HG03460 (cell line): ENCODE results near the gene LHCGR.
"Not testable (repeated sequence)": the region's sequence is repeated elsewhere in the genome, so short reads cannot be mapped to it uniquely, and the experiment has no call there.

ENCODE experiments used
- ATAC-seq: cut with Tn5 transposase; IDR thresholded peaks from one replicate; pipeline ENCODE4 v1.9.1; 2021; ENCODE audit not compliant: unreplicated experiment

The LHCGR gene

DNA sequence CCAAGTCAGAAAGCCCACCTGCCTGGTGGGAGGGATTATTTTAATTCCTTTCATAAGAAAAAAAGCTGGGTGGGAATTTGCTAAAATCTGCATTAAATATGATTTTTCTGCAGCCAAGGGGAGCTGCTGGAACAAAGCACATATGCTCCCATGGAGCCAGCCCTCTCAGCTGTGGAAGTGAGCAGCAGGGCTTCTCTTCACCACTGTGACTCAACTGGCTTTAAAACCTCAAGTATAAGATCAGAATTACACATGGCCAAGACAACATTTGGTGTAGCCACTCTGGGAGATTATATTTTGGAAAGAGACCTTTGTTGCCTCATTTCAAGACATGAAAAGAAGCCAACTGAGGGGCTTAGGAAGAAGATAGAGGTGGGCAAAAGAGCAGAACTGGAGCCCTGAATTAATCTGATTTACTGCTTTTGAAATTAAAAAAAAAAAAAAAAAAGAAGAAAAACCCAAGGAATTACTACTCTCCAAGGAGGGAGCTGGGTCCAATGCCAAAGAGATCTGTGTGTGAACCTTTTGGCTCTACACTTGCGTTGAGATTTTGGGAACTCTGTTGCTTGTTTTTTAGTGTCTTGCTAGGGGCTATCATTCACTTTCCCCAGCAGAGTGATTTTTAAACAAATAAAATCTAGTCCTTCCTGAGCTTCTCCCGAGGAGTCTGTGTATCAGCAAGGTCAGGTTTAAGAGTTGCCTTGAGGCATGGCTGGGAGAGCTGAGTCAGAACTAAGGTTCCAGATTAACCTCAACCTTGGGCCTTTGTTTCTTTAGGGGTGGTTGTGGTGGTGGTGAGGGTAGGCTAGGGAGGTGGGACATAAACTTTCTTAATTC is 6.0 kb downstream of the LHCGR start:
- peak; percentile 52 for ATAC-seq

DNA sequence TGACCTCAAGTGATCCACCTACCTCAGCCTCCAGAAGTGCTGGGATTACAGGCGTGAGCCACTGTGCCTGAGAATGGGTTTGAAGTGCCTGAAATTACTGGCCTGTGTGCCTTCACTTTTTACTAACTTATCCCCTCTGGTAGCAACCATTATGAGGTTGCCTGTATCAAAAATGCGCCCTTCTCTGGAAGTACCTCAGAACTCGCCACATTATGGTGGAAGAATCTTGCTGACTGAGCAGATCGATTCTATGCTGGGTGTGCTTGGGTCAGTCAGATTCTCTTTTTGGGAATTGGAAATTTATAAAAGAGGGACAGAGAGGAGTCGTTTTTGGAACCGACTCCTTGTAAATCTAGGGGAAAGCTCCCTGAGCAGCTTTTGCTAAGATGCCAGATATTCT is 8.2 kb downstream of the LHCGR start:
- ATAC-seq = no peak

- ATAC-seq = not testable (repeated sequence)
Measured at GRCh38 chr2:48739236-48739635, 16.3 kb downstream of the LHCGR start.

DNA sequence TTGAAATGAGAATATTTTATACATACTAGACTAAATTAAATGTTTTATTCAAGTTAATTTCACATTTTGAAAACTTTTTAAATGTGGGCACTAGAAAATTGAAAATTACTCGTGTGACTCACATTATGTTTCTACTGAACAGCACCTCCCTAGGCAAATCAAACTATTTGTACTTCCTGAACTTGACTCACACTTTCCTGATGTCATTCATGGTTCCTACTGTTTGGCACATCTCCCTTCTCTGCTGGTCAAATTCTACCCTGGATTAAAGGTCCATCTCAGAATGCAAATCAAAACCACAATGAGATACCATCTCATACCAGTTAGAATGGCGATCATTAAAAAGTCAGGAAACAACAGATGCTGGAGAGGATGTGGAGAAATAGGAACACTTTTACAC is 16.7 kb downstream of the LHCGR start:
- ATAC-seq = no peak

- ATAC-seq = no peak
Measured at GRCh38 chr2:48736251-48736650, 19.3 kb downstream of the LHCGR start.

DNA sequence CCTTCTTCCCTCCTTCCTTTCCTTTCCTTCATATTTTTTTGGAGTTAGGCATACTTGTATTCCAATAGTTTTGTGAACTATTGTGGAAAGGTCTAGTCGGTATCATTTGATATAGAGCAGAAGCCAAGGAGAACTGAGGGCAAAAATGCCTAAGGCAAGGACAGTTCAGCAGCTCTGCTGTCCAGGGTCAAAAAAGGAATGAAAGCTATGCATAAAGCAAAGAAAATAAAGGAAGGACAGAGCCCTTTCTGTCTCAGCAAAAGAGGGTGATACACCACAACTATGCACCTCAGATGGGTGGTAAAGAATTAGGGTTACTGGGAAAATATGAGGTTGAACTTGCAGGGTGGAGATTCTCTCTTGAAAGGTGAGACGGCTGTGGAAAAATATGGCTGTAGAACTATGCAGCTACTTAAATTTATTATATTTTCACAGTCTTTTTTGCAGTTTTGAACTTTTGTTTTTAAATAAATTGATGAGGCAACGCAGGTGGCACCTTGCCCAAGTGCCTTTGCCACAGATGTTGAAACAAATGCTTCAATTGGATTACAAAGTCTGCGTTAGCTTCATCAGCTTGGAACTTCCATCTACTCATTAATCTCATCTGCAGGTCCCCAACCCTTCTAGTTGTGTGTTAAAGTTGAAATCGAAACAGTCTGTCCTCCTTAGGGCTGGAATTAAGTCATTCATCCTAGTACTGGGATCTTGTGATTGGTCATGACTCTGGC is 20.8 kb downstream of the LHCGR start:
- ATAC-seq = no peak

GRCh38 chr2:48733067-48733503 is 22.4 kb downstream of the LHCGR start:
- ATAC-seq = no peak

- ATAC-seq = no peak
Measured at GRCh38 chr2:48728840-48729239, 26.7 kb downstream of the LHCGR start.

DNA sequence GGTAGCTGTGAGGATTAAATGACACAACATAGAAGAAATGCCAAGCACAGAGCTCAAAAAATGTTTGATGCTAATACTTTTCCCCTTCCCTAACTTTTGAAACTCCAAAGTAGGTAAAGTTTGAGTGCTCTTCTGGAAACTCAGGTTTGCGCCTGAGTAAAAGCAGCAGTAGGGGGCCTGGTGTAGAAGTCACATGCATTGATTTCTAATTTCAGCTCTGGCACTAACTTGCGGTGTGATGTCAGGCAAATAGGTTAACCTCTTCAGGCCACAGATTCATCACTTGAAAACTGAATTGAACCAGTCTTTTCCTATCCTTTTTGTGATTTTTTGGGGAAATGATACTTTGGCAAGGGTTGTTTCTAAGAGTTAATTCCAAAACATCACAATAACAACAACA is 27.2 kb downstream of the LHCGR start:
- ATAC-seq = no peak

DNA sequence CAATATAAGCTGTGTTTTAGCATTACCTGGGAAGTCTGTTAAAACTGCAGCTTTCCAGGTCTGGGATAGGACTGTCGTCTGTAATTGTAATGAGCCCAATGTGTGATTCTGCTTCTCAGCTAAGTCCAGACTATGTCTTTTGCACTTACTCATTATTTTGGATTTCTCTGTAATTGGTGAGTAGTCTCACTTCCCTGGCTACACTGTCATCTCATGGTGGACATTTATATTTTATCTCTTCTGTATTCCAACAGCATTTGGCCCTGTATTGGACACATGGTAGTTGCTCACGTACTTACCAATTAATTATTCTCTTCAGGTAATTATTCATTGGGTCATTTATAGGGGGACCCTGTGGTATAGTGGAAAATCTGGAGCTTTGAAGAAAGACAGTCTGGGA is 28.0 kb downstream of the LHCGR start:
- ATAC-seq = no peak

DNA sequence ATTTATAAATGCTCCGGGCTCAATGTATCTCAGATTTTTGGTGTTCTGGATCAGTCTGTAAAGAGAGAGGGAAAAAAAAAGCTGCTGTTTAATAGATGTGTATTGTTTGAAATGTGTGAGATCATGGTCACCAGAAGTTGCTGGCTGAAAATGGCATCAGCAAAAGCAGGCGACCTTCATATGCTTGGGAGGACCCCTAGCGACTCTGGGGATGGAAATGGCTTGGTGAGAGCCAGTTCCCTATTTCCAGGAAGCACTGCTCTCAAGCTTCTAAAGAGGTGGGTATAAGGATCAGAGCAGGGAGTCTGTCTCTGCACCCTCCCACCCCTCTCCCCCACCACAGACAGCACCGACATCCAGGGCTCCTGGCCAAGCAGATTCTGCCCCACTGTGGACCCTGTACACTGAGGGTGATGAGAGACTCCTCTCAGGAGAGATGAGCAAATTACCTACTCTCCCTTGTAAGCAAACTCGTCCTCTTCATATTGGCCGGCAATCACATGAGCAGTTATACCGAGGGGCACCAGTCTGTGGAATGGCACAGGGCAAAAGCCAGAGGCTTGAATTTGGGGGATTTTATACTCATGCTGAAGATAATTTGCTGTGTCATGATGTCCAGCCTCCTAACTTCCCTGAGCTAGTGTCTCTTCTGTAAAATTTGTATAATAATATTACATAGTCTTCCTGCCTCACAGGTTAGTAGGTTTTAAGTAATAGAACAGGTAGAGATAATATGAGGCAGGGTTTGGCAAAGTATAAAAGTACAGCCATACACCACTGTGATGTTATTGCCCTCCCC is 29.6 kb downstream of the LHCGR start:
- ATAC-seq = no peak

DNA sequence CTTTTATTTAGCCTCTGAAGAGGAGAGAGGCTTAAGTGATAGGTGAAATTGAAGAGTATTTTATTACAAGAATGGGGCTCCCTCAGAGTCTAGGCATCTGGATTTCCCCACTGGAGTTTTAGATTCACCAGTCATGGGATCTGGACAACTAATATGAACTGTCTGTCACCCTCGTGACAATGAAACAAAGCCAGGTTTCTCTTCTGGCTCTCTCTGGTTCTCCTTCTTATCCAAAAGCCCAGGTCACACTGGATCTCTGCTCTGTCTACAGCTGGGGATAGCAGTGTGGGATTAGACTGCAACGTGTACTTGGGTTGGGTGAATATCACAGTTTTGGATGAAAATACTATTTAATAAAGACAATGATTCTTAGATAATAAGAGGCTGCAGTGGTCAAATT is 31.2 kb downstream of the LHCGR start:
- no peak for ATAC-seq

DNA sequence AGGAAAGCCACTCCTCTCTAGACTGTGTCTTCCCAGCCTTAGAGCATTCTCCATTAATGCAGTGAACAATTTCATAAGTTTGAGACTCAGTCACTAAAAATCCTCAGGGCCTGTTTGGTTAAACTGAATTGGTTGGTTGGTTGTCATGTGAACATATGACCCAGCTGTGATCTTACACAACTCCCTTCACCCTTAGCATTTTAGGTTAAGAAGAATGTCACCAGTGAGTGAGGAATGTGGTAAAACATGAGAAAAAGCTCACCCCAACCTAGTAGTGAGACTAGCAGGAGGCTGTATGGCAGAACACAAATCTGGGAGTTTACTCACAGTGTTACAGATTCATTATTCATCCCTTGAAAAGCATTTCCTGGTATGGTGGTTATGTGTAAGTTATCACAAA is 32.4 kb downstream of the LHCGR start:
- ATAC-seq = no peak

DNA sequence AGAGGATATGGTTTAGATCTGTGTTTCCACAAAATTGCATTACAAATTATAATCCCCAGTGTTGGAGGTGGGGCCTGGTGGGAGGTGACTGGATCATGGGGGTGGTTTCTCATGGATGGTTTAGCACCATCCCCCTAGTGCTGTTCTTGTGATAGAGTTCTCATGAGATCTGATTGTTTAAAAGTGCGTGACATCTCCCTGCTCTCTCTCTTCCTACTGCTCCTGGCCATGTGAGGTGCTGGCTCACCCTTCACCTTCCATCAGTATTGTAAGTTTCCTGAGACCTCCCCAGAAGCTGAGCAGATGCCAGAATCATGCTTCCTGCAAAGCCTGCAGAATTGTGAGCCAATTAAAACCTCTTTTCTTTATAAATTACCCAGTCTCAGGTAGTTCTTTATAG is 33.1 kb downstream of the LHCGR start:
- no peak for ATAC-seq

- ATAC-seq = no peak
Measured at GRCh38 chr2:48721158-48721557, 34.4 kb downstream of the LHCGR start.

DNA sequence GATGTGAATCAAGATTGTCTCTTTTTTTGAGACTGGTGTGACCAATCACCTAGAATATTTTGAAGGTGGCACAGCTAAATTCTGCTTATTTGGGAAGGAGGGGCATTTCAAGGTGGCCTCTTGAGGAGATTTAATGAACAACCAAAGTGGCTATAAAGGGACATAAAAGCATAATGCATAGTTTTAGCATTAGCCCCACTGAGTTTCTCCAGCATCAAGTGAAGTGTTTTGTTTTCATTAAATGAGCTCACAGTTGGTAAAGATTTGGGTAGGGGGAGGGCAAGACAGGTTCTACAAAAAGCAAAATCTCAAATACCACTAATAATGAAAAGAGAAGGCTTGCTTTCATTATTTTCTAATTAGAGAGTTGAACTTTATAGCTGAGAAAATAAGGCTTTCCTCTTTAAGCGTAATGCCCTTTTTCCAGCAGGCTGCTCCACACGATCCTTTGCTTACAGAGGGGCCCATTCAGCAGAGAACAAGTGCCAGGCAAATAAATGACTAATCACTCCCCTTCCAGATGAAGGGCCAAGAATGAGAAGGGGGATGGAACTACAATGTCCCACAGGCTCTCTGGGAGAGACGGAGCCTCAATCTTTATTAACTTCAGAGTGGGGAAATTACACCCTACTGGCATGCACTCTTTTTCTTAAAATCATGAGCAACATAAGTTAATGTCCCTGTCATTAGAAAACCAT is 35.9 kb downstream of the LHCGR start:
- ATAC-seq = no peak

DNA sequence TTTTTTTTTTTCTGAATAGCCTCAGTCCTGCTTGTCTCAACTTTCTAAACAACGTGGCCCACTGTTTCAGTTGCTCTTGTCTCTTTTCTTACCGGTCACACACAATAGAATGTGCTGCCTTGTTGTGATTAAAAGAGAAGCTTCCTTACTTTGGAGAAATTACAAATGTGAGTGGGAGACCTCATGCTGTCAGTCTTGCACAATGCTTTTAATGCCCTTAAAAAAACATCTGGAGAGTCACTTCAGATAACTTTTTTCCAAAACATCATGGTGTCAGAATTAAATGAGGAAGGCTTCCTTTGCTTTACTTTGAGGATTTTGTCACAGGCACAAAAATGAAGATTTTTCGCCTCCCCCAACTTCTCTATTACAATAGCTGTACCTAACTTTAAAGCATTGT is 37.7 kb downstream of the LHCGR start:
- ATAC-seq = no peak

- ATAC-seq = no peak
Measured at GRCh38 chr2:48715956-48716355, 39.6 kb downstream of the LHCGR start.

- no peak for ATAC-seq
Measured at GRCh38 chr2:48715042-48715899, 40.3 kb downstream of the LHCGR start.

GRCh38 chr2:48714245-48714644 is 41.3 kb downstream of the LHCGR start:
- ATAC-seq = no peak
